C4-2B (cell line): ENCODE data around the gene WAC.

Experiments
- H3K27ac ChIP-seq: fragments of 450-650 bp; 2 replicates; pipeline ENCODE4 v1.5.1; 2017
- ZFX ChIP-seq: fragments of 450-650 bp; IDR thresholded peaks from 2 replicates; pipeline ENCODE4 v1.6.1; 2017
- TF ChIP-seq, protein P1 (sequence below): fragments of 450-650 bp; conservative IDR thresholded peaks from 2 replicates; pipeline ENCODE4 v1.5.1; 2017; ENCODE audit warnings: mild to moderate bottlenecking

WAC gene

DNA sequence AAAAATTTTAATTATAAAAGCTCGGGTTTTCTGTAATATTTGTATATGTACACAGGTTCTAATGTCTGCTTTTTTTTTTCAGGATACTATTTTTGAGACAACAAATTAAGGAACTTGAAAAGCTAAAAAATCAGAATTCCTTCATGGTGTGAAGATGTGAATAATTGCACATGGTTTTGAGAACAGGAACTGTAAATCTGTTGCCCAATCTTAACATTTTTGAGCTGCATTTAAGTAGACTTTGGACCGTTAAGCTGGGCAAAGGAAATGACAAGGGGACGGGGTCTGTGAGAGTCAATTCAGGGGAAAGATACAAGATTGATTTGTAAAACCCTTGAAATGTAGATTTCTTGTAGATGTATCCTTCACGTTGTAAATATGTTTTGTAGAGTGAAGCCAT lies 86.5 kb downstream of the WAC start:
- TF ChIP-seq, protein P1, sequence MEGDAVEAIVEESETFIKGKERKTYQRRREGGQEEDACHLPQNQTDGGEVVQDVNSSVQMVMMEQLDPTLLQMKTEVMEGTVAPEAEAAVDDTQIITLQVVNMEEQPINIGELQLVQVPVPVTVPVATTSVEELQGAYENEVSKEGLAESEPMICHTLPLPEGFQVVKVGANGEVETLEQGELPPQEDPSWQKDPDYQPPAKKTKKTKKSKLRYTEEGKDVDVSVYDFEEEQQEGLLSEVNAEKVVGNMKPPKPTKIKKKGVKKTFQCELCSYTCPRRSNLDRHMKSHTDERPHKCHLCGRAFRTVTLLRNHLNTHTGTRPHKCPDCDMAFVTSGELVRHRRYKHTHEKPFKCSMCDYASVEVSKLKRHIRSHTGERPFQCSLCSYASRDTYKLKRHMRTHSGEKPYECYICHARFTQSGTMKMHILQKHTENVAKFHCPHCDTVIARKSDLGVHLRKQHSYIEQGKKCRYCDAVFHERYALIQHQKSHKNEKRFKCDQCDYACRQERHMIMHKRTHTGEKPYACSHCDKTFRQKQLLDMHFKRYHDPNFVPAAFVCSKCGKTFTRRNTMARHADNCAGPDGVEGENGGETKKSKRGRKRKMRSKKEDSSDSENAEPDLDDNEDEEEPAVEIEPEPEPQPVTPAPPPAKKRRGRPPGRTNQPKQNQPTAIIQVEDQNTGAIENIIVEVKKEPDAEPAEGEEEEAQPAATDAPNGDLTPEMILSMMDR, result no peak
- no peak for TF ChIP-seq ZFX

DNA sequence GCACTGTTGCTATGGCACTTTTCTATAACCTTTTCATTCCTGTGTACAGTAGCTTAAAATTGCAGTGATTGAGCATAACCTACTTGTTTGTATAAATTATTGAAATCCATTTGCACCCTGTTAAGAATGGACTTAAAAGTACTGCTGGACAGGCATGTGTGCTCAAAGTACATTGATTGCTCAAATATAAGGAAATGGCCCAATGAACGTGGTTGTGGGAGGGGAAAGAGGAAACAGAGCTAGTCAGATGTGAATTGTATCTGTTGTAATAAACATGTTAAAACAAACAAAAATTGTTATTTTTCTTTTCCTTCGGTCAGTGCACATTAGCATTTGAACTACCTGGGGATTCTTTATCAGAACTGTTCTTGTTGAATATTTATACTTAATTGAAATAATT lies 87.3 kb downstream of the WAC start:
- TF ChIP-seq, protein P1, result no peak
- no peak for TF ChIP-seq ZFX
- no peak overlapping the region for H3K27ac ChIP-seq

More for the DNA sequence above, 86.5 kb downstream of the WAC start:
- H3K27ac ChIP-seq, result no peak overlapping the region

DNA sequence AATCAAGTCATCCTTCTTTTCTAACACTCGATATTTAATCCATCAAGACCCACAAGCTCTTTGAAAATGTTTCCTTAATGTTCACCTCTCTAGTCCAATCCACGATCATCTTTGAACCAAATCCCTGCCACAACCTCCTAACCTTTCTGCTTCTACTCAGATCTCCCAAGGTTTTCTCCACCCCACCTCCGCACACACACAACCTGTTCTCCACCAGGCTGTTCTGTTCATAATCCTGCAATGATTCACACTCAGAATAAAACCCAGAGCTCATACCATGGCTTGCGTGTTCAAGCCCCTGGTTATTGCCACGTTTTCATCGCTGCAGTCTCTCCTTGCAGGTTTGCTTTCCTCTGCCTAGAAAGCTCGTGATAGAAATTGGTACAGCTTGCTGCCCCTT lies 90.6 kb downstream of the WAC start:
- H3K27ac ChIP-seq, result no peak overlapping the region
- TF ChIP-seq ZFX, result no peak

DNA sequence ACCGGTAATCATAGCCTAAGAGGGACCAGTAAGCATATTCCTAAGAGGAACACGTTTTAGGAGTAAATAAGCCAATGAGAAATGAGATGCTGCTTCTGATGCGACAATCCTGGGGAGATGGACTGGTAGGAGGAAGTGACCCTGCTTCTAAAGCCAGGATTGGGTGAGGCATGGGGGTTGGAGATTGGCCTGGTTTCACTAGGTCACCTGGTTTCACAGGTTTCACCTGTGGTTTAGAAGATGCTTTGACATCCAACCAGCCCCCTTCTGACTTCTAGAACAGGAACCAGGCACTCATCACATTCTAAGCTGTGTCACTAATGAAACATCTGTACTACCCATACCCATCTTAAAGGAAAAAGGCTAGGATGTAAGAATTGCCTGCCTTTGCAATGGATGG lies 91.4 kb downstream of the WAC start:
- TF ChIP-seq ZFX, result no peak
- TF ChIP-seq, protein P1, result no peak
- H3K27ac ChIP-seq, result no peak overlapping the region

DNA sequence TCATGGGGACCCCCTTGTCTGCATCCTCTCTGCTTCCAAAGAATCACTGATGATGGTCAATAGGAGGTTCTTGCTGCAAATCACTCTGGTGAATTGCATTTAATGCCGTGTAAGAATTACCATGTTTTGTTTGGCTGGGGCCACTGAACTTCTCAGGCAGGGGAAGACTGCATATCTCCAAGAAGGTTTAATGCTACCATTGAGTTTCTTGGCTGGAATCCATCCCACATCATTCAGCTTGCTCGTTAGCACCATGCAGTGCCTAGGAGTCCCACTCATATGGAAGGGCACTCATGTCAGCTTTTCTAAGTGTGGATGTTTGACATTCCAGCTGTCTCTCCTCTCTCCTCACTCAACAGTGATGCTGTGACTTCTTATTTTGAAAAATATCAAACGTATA lies 94.2 kb downstream of the WAC start:
- TF ChIP-seq ZFX, result no peak
- TF ChIP-seq, protein P1, result no peak
- H3K27ac ChIP-seq, result no peak overlapping the region

DNA sequence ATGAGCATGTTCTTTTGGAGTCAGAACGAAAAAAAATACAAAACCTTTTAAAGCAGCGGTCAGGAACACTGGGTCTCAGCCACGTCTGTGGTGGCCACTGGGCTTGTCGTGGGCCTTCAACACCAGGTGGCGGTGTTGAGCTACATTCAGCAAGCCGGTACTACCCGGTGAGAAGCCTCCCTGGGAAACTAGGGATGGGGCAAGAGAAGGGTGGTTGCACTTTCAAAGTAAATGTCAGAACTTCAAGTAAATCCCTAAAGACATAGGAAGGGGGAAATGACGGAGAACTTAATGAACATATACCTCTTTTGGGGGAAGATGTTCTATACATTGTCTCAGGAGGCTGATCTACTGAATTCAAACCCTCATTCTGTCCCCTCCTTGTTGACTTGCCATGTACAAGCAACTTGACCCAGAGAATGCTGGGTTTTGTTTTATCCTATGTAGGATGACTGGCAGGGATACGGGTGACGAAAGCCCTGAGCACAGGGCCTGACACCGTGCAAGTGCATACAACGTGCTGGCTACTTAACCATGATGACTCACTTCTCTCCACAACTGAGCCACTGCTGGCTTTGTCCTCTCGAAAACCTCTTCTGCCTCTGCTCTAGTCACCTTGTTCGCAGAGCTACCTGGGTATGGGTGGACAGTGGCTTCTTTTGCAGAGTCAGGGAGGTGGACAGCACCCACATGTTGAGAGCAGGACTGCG lies 95.4 kb downstream of the WAC start:
- no peak overlapping the region for H3K27ac ChIP-seq
- TF ChIP-seq, protein P1, result peak; percentile 96
- no peak for TF ChIP-seq ZFX

DNA sequence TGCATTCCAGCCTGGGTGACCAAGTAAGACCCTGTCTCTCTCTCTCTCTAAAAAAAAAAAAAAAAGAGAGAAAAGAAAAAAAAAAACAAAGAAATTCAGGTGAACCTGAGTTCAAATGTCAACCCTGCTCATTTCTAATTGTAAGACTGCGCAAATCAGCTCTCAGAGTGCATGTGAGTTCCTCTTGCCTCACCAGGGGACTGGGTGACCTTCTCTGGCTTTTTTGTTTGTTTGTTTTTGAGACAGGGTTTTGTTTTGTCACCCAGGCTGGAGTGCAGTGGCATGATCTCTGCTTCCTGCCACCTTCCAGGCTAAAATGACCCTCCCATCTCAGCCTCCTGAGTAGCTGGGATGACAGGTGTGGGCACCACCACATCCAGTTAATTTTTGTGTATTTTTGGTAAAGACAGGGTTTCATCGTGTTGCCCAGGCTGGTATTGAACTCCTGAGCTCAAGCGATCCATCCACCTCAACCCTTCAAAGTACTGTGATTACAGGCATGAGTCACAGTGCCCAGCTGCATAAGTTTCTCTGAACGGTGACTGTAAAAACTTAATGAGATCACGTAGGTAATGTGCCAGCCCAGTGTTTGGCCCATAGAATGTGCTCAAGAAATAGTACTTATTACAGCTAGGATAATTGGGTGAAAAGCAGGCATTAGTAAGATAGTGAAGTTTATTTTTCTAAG lies 99.1 kb downstream of the WAC start:
- TF ChIP-seq ZFX, result no peak
- TF ChIP-seq, protein P1, result no peak
- no peak overlapping the region for H3K27ac ChIP-seq

DNA sequence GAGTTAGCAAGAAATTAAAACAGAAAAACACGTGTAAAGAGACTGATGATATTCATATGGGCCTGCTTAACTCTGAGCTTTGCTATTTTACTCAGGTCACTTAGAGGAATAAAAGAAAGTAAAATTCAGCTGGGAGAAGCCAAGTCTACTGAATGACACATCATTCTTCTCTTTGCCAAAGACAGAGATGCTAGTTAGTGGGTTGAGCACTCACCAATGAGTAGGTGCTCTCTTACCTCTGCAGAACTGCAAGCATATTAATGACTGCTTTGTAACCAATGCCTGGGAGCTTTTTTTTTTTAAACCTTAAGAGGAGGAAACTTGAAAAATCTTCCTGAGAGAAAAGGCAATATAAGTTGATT lies 99.6 kb downstream of the WAC start:
- no peak overlapping the region for H3K27ac ChIP-seq
- TF ChIP-seq, protein P1, result no peak
- no peak for TF ChIP-seq ZFX
